Measurements from ENCODE around the gene SLC6A19.

Gene SLC6A19

DNA sequence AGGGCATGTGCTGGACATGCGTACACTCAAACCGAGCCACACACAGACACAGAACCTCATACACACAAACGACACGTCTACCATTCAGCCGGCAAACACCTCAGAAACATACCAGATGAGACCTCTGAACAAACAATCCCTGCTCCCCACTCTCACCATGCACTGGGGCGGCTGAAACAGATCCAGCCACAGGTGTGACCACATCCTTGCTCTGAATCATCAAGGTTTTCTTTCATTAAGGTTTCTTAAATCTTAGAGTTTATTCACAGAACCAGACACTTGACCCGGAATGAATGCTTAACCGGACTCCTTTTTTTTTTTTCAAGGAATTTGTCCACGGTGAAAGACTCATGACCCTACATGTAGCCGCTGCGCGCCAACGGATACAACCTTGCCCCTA lies 67.3 kb downstream of the SLC6A19 start:
- H3K4me3 ChIP-seq (ENCODE audit: low read depth, low read length): no peak overlapping the region
- POLR2A ChIA-PET: no interaction called here
- CTCF ChIA-PET: no interaction called here
- TF ChIP-seq, protein P1, sequence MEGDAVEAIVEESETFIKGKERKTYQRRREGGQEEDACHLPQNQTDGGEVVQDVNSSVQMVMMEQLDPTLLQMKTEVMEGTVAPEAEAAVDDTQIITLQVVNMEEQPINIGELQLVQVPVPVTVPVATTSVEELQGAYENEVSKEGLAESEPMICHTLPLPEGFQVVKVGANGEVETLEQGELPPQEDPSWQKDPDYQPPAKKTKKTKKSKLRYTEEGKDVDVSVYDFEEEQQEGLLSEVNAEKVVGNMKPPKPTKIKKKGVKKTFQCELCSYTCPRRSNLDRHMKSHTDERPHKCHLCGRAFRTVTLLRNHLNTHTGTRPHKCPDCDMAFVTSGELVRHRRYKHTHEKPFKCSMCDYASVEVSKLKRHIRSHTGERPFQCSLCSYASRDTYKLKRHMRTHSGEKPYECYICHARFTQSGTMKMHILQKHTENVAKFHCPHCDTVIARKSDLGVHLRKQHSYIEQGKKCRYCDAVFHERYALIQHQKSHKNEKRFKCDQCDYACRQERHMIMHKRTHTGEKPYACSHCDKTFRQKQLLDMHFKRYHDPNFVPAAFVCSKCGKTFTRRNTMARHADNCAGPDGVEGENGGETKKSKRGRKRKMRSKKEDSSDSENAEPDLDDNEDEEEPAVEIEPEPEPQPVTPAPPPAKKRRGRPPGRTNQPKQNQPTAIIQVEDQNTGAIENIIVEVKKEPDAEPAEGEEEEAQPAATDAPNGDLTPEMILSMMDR (IDR thresholded peaks at IDR 0.05; ENCODE audit: insufficient read depth, low read length, missing control alignments): no peak
- no peak for DNase-seq (ENCODE audit: low read depth, low spot score)

DNA sequence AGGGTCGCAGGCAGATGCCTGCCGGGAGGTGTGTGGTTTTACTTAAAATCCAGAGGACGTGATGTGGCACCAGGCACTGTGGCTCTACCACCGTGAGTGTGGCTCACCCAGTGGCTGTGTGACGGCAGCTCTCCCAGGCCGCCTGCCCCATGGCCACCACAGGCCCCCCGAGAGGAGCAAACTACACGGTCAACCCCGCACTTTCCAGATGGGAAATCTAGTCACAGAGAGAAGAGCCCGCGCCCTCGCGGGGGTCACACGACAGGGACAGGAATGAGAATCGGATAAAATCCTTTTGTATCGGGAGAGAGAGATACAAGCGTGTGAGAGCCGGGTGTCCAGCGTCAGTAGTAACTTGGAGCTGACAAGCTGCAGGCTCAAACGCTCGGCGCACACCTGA lies 69.0 kb downstream of the SLC6A19 start:
- DNase-seq (ENCODE audit: low read depth, low spot score): no peak
- ChIA-PET POLR2A (no interaction called here), CTCF (no interaction called here)
- H3K4me3 ChIP-seq (ENCODE audit: low read depth, low read length): no peak overlapping the region
- TF ChIP-seq, protein P1 (IDR thresholded peaks at IDR 0.05; ENCODE audit: insufficient read depth, low read length, missing control alignments): no peak

DNA sequence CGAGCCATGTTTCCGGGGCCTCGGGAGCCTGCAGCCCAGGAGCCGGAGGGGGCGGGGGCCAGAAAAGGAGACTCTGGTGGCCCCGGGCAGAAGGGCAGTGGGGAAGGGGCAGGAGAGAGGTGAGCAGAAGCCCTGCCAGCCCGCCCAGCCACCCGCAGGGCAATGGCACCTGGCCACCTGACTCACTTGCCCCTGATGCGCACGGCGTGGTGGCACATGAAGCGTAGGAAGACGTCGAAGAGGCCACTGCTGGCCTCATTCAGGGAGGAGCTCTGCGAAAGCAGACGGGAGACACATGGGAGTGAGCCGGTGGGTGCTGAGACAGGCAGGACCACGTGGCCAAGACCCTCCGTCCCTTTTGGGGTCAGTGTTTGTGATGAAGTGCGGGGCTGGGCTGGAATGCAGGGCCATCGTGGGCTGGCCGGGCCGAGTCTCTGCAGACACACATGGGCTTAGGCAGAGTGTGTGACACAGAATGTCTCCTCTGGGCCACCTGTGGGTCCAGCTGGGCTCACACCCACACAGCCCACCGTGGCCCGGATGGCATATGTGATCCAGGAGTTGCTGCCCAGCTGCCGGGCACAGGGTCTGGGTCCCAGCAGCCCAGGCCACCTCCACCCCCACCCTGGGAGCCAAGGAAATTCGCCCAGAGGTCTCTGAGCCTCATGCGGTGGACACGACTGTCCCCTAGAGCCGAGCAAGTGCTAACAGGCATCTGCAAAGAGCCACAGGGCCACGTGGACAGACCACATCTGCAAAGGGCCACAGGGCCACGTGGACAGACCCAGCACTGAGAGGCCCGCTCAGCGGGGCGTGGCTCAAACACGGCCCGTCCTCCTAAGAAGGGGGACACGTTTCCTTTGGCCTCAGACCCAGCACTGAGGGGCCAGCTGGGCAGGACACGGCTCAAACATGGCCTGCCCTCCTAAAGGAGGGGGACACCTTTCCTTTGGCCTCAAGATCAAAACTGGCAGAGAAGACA lies 69.8 kb downstream of the SLC6A19 start:
- CTCF ChIA-PET: no interaction called here
- no peak overlapping the region for H3K4me3 ChIP-seq (ENCODE audit: low read depth, low read length)
- TF ChIP-seq, protein P1 (IDR thresholded peaks at IDR 0.05; ENCODE audit: insufficient read depth, low read length, missing control alignments): no peak
- POLR2A ChIA-PET: no interaction called here
- DNase-seq (ENCODE audit: low read depth, low spot score): no peak

DNA sequence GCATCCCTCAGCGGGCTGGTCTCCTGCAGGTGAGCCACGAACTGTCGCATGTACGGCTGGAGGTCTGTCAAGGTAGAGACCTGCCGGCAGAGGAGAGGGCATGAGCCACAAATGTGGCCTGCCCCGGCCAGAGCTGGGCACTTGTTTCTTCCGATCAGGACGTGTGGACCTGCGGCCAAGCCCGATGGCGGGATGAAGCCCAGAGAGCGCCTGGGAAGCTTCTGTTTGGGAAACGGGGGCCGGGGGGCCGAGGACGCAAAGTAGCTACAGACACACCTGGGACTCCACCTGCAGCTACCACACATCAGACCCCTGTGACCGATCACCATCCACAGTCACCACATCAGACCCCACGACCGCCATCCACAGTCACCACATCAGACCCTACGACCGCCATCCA lies 70.8 kb downstream of the SLC6A19 start:
- TF ChIP-seq, protein P1 (IDR thresholded peaks at IDR 0.05; ENCODE audit: insufficient read depth, low read length, missing control alignments): no peak
- POLR2A ChIA-PET: no interaction called here
- DNase-seq (ENCODE audit: low read depth, low spot score): no peak
- H3K4me3 ChIP-seq (ENCODE audit: low read depth, low read length): no peak overlapping the region
- CTCF ChIA-PET: no interaction called here

DNA sequence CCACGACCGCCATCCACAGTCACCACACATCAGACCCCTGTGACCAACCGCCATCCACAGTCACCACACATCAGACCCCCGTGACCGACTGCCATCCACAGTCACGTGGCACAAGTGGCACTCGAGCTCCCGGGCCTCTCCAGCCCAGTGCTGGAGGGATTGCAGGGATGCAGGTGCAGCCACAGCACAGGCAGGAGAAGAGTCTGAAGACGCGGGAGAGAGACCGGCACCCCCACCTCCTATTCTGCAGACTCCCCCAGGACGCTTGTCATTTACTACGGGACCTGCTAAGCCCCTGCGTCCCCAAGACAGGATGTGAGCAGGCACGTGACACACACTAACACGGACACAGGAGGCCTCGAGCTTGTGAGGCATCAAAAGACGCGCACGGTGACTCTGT lies 72.3 kb downstream of the SLC6A19 start:
- ChIA-PET POLR2A (no interaction called here), CTCF (no interaction called here)
- H3K4me3 ChIP-seq (ENCODE audit: low read depth, low read length): no peak overlapping the region
- no peak for DNase-seq (ENCODE audit: low read depth, low spot score)
- TF ChIP-seq, protein P1 (IDR thresholded peaks at IDR 0.05; ENCODE audit: insufficient read depth, low read length, missing control alignments): no peak

DNA sequence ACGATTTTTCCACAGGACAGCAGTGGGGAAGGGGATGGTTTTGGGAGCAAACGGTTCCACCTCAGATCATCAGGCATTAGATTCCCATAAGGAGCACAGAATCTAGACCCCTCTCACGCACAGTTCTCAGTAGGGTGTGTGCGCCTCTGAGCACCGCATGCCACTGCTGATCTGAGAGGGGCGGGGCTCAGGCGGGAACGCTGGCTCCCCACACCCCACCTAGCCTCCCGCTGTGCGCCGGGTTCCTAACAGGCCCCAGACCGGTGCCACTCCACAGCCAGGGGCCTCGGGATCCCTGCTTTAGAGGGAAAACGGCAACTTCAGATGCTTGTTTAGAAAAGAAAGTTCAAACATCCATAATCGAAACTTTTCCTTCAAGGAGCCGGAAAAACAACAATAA lies 73.1 kb downstream of the SLC6A19 start:
- TF ChIP-seq, protein P1 (IDR thresholded peaks at IDR 0.05; ENCODE audit: insufficient read depth, low read length, missing control alignments): no peak
- POLR2A ChIA-PET: no interaction called here
- CTCF ChIA-PET: no interaction called here

More for the DNA sequence above, 73.1 kb downstream of the SLC6A19 start:
- no peak overlapping the region for H3K4me3 ChIP-seq (ENCODE audit: low read depth, low read length)
- no peak for DNase-seq (ENCODE audit: low read depth, low spot score)
